8988T (cell line): ENCODE results near the gene GADD45A.

ENCODE experiments used
- DNase-seq: peaks from one replicate; pipeline ENCODE4 v3.0.0; 2011

Gene GADD45A

DNA sequence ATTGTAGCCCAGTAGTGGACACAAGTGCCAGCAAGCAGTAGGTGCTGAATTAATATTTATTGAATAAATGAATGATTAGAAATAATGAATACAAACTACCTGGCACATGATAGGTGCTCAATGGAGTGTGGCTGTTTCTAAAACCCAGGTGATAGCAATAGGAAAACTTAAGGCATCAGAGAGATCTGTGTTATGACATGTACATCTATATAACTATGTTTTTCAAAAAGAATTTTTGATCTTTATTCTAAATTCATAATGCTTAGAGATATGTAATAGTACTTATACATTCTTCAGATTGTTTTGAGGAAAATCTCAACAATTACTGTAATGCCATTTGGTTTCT lies 5.0 kb downstream of the GADD45A start:
- no peak for DNase-seq

DNA sequence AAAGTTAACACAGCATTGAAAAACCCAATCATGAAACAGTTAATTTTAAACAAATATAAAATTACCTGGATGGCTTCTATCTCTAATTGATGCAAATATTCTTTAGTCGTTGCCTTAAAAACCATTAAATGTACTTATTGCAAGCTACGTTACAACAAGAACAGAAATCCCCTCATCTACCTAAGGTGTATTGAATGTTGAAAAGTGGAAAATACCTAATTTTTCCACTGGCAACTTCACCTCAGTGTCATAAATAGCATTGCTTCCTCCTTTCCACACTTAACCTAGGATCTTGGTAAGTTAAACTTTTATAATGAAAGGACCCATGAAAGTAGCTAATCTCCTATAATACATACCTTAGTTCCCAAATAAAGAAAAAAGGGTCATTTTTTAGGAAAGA lies 5.4 kb downstream of the GADD45A start:
- DNase-seq = no peak

DNA sequence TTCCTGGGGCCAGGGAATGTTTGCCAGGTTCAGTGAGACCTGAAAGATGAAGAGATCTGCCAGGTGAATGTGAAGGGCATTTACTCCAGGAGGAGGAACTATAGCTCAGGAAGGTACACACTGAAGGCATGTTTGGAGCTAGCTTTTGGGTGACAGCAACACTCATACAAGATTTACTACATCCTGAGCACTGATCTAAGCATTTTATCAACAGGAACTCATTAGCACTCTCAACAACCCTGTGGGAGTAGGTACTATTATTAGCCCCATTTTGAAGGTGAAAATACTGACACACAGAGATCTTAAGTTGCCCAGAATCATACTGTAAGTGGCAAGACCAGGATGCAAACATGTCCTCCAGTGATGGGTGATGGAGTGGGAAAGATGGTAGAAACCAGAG lies 6.7 kb downstream of the GADD45A start:
- no peak for DNase-seq

DNA sequence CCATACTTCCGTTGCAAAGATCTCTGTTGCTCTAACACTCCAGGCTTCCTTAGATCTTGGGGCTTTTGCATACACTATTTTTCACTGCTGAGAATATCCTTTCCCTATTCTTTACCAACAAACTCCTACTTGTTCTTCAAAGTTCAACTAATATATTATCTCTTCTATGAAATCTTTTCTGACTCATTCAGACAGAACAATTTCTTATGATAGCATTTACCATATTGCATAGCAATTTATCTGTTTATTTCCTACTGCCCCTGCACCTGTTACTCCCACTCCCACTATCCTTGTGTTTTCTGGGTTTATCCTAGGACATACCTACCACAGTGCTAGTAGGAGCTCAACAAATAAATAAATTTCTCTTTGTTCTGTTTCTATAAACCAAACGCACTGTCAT lies 11.0 kb downstream of the GADD45A start:
- DNase-seq = no peak

DNA sequence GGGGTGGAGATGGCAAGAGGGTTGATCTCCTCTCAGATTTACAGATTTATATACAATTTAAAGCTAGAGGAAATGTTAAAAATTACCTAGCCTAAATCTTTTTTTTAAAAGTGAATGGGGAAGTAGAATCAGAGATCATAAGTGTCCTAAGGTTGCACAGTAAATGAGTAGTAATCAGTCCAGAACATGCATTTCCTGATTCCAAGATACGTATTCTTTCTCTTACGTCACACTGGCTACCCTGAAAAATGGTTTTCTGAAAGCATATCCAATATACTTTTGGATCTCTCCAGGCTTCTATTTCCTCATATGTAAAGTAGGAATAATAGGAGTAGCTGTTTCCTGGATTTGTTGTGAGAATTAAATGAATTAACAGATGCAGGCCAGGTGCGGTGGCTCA lies 11.7 kb downstream of the GADD45A start:
- no peak for DNase-seq

DNA sequence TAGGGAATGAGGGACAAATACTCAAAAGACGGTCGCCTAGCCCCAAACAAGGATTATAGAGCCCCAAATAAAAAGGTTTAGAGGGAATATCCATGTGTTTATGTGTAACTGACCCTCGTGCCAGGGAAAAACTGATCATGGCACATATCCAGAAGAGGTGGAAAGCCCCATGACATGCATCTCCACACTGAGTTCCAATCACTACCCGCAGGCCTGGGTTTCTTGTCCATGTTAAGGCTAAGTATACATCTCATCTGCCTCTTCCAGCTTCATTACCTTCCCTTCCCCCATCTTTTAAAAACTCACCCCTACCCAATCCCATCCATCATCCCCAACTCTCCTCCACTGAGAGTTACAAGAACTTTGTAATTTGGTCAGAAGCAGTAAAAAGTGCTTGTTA lies 15.2 kb downstream of the GADD45A start:
- no peak for DNase-seq

DNA sequence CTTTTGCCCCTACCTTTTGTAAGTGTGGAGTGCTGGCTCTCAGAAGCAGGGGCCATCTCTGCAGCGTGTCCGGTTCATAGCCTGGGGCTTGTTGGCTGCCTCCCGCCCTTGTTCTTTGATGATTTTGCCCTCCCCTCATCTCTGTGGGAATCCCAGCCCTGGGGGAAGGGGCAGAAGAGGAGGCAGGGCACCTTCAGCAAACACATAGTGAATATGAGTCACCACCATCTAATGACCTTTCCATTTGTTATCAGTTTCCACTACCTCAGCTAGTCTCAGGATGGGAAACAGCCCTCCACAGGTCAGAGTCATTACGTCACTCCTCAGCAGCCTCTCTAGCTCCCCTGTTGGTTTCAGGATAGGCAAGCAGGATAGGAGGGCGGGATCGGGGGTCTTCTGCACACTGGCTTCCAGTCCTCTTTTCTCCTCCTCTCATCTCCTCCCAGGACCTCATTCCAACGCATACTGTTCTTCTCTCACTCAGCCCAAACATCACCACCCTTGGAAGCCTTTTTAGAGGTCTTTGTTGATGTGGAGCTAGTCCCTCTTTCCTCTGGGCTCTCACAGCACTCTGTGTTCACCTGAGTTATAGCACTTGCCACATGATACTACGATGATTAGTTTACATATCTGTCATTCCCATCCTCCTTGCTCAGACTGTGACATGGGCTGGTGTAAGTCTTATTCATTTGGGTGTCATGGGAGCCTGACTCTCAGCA lies 15.8 kb downstream of the GADD45A start:
- no peak for DNase-seq

DNA sequence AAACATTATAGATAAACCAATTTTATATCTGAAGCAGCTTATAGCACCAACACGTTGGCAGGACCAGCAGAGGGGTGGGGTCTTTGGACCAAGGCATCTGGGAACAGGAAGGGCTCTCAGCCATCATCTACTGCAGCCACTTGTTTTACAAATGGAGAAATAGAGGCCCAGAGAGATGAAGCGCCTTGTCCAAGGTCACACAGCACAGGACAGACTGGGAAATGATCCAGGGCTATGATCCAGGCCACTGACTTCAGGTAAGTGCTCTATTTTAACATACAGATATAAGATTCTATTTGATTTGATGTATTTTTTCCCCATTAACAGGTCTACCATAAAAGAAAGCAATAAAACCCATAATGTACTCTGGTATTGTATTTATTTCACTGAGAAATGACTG lies 16.9 kb downstream of the GADD45A start:
- no peak for DNase-seq

DNA sequence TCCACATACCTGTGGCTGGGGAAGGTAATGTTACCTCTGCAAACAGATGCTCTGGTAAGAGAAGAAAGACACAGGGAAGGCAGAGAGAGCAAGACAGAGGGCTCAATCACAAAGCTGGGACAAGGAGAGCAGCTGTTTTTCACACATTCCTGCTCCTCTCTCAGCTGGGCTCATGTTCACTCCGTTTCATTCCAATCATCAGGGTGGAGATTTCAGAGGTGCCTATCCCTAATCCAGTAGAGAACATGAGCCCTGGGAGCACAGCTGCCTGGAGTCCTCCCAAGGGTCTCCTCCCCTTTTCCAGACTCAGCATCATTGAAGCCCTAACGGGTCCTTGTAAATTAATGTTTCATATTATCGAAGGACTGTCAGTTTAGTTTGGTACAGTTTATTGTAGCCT lies 19.4 kb downstream of the GADD45A start:
- DNase-seq = no peak

DNA sequence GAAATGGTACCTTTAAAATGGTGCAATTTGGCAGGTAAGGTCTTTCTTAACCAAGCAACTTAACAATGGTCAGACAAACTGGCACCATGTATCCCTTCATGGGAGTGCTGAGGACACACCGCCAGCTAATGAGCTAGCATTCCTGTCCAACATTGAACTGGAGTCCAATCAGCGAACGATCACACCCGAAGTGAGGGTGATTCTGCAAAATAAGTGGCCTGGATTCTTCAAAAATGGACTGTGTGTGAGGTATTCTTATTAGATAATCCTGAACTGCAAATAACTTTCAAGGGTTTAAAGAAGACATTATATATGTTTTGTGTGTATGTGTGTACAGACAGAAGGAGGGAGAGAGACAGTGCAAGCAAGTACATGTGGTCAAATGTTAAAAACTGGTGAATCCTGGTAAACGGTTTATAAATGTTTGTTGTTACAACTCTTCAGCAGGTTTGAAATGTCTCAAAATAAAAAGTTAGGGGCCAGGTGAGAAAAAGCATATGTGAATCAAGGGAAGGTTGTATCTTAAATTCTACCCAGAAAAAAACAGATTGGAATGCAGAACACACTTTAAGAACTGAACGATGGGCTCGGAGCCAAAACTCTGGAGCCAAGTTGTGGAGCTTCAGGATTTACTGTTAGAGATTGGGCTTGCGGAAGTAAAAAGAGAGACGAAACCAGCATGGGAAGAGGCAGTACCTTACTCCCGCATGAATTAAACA lies 20.9 kb downstream of the GADD45A start:
- no peak for DNase-seq

DNA sequence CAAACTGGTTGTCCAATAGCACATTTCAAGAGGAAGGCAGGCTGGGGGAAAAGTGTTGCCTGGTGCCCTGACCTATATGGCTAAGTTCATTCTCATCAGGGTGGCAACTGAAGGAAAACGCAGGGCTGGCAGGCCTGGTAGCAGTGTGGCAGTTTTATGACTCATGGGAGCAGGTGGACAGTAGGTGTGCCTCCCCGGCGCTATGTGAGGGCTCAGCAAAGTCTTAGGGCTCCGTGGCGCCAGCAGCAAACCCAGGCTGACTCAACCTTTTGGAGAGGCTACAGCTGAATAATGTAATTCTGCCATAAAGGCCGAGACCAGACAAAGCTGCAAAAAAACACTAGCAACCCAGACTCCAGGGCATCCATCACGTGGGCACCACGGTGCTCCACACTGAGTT lies 23.6 kb downstream of the GADD45A start:
- no peak for DNase-seq

DNA sequence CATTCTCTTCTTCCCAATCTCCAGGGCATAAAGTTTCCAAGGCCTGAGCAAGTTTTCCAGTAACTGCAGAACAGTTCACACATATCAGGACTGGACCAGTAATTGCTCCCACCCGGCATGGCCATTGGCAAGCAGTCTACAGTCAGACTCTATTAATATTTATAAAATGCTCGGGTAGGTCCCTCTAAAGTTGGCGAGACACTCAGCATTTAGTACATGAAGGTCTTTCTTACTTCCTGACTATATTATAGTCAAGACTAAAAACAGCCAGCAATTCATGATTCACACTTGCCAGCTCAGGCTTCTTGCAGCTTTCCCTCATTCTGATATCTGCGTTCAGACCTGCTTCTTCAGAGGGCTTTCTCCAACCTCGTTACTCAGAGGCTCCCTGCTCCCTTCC lies 25.4 kb downstream of the GADD45A start:
- no peak for DNase-seq

DNA sequence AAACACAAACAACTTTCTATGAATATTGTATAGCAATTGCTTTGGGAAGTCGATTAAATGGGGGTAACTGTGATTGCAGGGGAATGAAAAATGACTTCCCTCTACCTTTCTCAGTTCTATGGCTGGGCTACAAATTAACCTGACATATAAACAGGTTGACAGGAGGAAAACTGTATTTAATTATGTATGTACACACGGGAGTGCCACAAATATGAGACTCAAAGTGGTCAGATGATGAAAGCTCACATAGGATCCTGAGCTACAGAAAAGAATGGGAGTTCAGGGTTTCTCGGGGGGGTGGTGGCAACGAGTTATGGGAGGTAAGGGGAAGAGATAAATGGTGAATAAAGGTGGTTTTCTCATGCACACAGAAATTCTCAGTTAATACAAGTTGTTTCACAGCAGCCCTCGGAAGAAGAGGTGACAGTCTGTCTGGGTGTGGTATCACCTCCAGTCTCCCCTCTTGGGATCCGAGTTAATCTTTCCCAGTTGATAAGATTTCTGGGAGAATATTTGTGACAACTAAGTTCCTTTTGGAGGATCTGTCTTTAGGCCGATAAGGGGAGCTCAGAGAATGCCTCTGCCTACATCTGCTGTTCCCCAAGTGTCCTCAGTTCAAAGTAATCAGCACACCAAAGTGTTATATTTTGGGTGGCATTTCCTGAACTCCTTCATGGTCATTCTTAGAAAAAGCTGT lies 26.3 kb downstream of the GADD45A start:
- no peak for DNase-seq

DNA sequence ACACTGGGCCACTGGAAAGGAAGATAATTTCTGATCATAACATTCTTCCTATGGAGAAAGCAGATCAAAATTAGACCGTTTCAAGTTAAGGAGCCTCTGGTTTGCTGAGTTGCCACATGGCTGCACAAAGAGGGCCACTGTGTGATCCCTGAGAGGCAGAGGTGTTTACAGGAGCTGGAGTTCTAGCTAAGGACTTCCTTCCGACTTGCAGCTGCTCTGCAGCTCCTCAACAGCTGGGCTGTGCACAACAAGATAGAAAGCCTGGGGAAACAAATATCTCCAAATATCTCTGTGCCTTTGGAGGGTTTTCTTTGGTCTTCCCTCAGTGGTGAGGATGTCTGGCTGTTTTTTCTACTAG lies 26.8 kb downstream of the GADD45A start:
- DNase-seq = no peak

DNA sequence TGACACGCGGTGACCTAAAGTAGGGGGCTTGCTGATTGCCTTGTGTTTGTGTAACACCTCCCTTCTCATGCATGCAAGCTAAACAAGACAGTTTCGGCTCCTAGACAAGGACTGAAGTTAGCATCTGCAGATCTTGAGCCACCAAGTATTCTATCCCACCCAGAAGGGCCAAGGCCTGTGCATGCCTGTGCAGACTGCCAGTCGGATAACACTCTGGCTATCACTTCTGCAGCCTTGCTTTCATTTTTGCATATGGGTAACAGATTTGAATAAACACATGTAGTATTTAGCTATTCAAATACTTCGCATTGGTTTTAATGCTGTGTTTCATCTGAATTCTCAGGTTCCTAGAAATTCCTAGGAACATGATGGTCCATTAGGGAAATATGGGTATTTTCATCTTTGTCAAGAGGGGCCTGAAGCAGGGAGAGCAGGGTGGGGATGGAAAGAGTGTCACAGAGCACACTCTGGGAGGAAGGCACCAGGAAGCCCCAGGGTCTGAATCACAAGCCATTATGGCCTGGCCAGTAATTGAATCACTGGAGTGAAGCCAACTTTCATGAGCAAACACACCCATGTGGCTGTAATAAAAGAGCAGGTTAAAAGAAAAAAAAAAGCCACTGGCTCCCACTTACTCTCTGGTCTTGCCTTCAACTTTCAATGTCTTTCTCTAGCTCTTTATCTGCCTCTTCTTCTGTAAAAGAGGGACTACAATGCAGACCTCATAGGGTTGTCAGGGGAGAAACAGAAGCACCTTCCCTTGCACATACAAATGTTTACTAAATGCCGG lies 28.3 kb downstream of the GADD45A start:
- DNase-seq = no peak

DNA sequence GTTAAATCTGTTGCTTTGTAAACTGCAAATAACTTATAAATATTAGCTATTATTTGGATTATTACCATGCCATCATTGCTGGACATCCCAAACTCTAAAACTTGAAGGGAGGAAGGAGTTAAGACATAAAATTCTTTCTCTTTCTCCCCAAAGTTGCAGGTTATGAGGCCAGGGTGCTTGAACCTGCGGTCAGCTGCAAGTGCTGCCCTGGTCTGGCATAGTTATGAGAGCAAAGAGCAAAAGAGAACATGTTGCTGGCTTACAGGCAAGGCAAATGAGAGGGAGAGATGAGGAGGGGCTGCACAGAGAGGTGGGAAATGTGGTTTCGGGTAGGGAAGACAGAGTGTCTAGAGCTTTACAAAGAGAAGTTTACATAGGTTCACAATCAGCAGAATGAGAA lies 30.8 kb downstream of the GADD45A start:
- no peak for DNase-seq

DNA sequence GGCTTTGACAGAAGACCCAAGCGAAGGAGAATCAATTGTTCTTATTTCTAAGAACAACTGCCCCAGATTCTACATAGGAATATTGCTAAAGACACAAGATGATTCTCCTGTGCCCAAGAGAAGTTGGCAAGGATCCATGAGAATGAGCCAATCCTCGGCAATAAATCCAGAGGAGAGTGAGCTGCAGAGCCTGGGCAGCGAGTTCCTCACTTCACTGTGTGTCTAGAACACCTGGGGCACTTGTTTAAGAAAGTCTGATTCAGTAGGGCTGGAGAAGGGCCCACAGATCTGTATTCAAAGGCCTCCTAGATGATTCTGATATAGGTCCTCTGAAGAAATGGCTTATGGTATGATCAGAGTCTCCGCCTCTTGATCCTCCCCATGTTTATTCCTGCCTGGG lies 31.8 kb downstream of the GADD45A start:
- no peak for DNase-seq

DNA sequence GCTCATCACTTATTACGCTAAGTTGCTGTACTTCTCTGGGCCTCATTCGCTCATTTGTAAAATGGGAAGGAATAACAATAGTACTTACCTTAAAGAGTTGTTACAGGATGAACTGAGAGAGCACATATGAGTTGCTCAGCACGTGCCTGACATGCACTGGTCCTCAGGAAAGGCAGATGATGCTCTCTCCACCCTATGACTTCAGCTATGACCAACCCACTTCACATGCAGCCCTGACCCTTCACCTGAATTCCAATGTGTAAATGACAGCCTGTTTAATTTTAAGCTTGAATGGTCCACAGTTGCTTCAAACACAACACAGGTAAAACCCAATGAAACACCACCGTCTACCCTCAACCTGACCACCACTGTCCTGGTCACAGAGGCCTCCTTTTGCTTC lies 32.9 kb downstream of the GADD45A start:
- DNase-seq = no peak

DNA sequence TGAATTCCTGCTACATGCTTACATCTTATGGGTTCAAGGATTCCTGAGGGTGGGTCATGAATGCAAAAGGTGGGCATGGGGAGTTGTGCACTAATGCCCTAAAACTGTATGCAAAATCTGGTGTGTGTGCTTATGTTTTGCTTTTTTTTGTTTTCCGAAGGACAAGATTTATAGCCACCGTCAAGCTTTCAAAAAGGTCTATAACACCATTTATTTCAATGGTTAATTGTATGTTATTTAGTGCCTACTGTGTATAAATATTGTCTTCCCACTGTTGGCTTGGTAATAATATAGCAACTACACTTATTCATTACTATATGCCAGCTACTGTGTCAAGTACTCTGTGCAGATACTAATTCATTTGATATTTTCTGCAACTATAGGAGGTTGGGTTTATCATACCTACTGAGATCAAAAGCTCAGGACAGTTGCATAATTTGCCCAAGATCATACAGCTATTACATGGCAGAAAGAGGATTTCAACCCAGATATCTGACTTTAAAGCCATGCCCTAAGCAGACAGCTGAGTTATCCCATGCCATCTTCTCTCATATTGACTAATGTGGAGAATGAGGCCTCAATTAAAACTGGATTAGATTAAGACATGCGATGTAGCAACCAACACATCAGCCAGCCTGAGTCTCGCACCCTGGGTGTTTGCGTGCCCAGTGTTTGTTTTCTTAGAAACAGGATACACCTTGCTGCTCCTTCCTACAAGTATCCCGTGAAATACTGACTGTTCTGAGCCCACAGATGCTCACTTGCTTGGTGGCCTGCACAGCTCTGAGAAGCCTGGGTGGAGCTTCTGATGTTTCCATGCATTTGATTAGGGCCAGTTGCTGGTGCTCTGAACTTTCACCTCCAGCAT lies 34.6 kb downstream of the GADD45A start:
- DNase-seq = no peak

DNA sequence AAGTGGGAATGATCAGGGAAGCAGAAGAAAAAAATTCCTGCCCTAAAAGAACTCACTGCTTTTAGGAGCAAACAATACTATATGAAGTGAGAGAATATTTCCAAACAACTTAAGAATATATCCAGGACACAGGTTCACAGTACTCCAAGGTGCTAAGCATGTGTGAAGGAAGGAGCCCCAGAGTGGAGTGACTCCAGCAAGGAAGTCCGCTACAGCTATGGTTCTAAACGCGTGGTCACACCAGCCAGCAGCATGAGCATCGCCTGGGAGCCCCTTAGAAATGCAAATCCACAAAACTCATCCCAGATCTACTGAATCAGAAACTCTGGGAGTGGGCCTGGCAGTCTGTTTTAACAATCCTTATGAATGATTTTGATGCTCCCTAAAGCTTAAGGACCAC lies 36.1 kb downstream of the GADD45A start:
- DNase-seq = no peak

DNA sequence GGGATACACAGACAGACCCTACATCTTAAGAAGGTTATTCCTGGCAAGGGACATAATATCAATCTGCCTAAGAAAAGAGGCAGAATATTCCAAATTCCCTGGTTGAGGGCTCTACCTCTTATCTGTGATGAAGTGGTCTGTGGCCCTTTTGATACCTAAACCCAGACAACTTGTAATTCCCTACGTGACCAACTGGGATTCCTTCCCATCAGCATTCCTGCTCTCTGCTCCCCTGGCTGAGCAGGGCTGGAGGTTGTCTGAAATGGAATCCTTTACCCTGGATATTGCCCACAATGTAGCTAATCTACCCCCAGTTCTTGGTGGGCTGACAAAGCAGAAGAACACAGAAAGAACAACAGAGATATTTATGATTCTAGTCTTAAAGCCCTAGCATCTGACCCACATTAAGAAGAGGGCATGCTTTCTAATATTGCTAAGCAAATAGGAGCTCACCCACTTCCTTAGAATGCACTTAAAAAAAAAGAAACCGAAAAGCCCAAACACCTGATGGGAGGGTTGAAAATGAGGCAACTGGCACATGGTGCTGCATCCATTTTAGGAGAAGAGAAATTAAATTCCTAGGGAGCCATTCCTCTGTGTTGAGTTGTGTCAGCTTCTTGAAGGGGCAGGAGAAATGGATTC lies 36.8 kb downstream of the GADD45A start:
- no peak for DNase-seq

DNA sequence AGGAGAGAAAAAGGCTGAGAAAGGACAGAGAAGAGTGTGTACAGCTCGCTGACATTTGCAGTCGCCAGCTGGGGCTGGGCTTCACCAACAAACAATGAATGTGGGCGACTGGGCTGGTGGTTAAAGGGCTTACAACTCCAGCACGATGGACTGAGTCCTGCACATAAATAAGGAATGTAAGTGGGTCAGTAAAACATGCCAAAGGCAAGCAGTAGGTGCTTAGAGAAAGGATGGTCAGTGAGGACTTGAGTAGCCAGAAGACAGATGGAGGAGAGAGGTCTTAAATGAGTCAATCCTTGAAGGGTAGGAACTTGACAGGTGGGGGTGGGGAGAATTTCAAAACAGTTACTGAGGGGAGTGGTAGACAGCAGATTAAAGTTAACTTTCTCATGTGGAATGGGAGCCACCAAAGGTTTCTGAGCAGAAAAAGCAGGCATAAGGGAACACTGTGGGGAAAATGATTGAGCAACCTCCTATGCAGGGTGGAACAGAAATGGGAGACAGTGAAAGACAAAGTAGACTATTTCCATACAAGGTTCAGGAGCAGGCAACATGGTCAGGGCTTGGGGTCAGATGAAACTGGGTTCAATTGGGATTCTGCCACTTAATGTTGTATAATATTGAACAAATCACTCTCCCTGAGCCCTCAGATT lies 37.4 kb downstream of the GADD45A start:
- no peak for DNase-seq
